KBM-7 (cell line): ENCODE results near the gene SLC22A17.

Experiments used
- DNase-seq: peaks from one replicate; pipeline ENCODE4 v3.0.0-alpha.2; 2015
- in situ Hi-C: fragments of 300-500 bp; cut with MboI; formaldehyde crosslinking; loops from 2 replicates; pipeline ENCODE4 v1.14.3; 2020; ENCODE audit warnings: low sequenced_read_pairs, low pct_unique_long_range_greater_than_20kb, mixed read lengths

Gene SLC22A17

DNA sequence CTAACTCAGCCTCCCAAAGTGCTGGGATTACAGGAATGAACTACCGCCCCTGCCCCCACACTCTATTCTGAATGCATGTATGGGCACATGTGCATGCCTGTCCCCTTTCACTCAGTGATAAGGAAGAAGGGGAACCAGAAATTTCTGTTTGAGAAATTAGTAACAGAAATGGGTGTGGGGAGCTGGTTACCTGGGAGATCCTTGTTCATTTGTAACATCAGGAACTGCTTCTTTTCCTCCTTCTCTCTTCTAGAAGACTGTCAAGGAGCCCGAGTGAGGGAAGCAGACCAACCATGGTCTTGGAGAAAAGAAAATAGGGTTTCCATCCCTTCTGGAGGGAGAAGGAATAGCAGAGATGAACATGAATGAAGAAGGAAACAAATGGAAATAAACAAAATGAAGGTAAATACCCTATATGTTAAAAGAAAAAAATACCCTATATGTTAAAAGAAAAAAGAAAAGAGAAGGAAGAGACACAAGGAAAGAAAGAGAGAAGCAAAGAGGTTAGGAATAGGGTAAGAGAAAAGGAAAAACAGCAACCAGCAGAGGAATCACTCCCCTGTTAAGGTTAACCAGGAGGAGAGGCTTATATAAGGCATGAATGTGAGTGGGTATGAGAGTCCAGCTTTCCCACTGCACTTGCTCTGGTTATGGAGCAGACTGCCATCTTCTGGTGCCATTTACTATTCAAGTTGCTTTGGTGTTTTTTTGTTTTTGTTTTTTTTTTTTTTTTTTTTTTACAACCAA, 53.3 kb downstream of the SLC22A17 start:
- peak; percentile 26 for DNase-seq
- in situ Hi-C loops = no loop called here

DNA sequence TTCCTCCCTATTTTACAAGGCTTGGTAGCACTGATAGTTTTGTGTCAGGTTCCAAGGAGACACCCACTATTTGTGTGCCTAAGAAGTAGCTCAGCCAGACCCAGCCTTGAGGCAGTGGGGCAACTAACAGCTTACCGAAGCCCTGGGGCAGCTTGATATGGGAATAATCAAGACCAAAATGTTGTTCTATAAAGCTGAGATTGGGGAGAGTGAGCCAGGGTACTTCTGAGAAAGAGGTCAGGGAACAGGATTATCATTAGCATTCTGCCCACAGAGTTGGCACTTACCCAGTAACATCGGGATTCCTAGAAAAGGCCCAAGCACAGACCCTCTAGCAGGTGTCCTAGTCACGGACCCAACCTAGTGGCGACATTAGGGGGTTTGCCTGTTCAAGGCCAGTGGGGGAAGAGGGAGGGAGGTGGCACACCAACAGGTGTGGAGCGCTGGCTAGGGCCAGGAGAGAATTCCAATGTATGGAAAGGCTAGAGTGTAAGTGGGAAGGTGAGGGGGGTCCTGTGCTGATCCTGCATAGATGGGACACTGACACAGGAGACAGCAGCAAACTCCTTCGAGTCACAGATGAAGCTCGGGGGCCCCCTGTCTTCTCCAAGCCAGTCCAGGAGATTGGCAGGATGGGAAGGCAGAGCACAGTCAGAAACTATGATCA, 54.9 kb downstream of the SLC22A17 start:
- no peak for DNase-seq
- in situ Hi-C loops = no loop called here

DNA sequence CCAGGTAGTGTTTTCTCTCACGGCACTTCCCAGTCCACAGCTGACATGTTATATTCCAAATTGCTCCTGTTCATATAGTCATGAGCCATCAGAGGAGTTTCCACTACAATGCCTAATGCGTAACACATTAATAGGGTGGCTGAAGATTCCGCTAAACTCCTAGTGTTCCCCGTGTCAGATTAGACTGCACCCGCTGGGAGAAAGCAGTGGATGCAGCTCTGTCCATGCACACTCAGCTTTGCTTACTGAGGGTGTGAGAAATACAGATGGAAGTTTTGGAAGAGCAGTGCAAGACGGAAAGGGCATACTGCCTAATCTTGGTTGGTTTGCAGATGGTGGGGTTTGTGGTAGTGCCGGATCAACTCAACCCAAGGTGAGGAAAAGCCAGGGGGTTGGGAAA, 55.6 kb downstream of the SLC22A17 start:
- no peak for DNase-seq
- in situ Hi-C loops = no loop called here
